GM21576 (cell line): ENCODE data around the gene SYCP3.
"Not testable (repeated sequence)": the region's sequence is repeated elsewhere in the genome, so short reads cannot be mapped to it uniquely, and the experiment has no call there.

Experiments used
- ATAC-seq: cut with Tn5 transposase; IDR thresholded peaks from one replicate; pipeline ENCODE4 v1.9.1; 2021; ENCODE audit warnings: mild to moderate bottlenecking, moderate library complexity; ENCODE audit not compliant: unreplicated experiment

Gene SYCP3

GRCh38 chr12:101761350-101761749 is 22.1 kb upstream of the SYCP3 start:
- ATAC-seq, result no peak

GRCh38 chr12:101759396-101760047 is 20.3 kb upstream of the SYCP3 start:
- no peak for ATAC-seq

- no peak for ATAC-seq
Observed at GRCh38 chr12:101750152-101750551, 10.9 kb upstream of the SYCP3 start.

GRCh38 chr12:101749657-101750056 is 10.4 kb upstream of the SYCP3 start:
- no peak for ATAC-seq

- ATAC-seq, result no peak
Observed at GRCh38 chr12:101748907-101749306, 9.6 kb upstream of the SYCP3 start.

GRCh38 chr12:101747697-101748096 is 8.4 kb upstream of the SYCP3 start:
- ATAC-seq, result no peak

- no peak for ATAC-seq
Observed at GRCh38 chr12:101746661-101747060, 7.4 kb upstream of the SYCP3 start.

- ATAC-seq, result no peak
Observed at GRCh38 chr12:101746196-101746595, 6.9 kb upstream of the SYCP3 start.

GRCh38 chr12:101745481-101745880 is 6.2 kb upstream of the SYCP3 start:
- no peak for ATAC-seq

GRCh38 chr12:101743724-101744472 is 4.6 kb upstream of the SYCP3 start:
- peak; percentile 96 for ATAC-seq

- peak; percentile 4 for ATAC-seq
Observed at GRCh38 chr12:101743242-101743641, 4.0 kb upstream of the SYCP3 start.

GRCh38 chr12:101740980-101741379 is 1.7 kb upstream of the SYCP3 start:
- no peak for ATAC-seq

GRCh38 chr12:101740566-101740965 is 1.3 kb upstream of the SYCP3 start:
- ATAC-seq, result no peak

- no peak for ATAC-seq
Observed at GRCh38 chr12:101737476-101737875, 1.8 kb downstream of the SYCP3 start.

- ATAC-seq, result not testable (repeated sequence)
Observed at GRCh38 chr12:101734482-101734881, 4.8 kb downstream of the SYCP3 start.

- no peak for ATAC-seq
Observed at GRCh38 chr12:101733166-101733565, 6.1 kb downstream of the SYCP3 start.

- no peak for ATAC-seq
Observed at GRCh38 chr12:101732318-101732717, 6.9 kb downstream of the SYCP3 start.

- no peak for ATAC-seq
Observed at GRCh38 chr12:101729842-101730241, 9.4 kb downstream of the SYCP3 start.

GRCh38 chr12:101727098-101727497 is 12.2 kb downstream of the SYCP3 start:
- no peak for ATAC-seq

- ATAC-seq, result no peak
Observed at GRCh38 chr12:101722392-101722791, 16.9 kb downstream of the SYCP3 start.

- no peak for ATAC-seq
Observed at GRCh38 chr12:101720118-101720517, 19.1 kb downstream of the SYCP3 start.

GRCh38 chr12:101719566-101719965 is 19.7 kb downstream of the SYCP3 start:
- ATAC-seq, result no peak
